ENCODE results near the gene EIPR1.

The EIPR1 gene

DNA sequence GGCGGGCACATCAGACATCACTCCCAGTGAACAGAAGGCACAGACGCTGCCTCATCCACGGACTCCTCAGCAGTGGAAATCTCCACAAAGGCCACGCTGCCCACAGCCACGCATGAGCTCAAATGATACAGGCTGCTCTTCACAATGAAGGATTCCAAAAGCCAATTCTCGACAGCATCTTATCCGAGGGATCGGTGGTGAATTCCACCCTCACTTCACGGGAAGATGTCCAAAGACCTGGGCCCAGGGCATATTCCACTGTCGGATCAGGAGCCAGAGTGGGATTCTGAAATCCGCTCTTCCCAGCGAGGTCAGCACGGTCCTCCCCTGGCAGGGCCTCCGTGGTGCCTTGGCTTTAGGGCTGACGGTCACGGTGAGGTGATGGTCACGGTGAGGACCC, 55.8 kb downstream of the EIPR1 start:
- DNase-seq, result no peak

DNA sequence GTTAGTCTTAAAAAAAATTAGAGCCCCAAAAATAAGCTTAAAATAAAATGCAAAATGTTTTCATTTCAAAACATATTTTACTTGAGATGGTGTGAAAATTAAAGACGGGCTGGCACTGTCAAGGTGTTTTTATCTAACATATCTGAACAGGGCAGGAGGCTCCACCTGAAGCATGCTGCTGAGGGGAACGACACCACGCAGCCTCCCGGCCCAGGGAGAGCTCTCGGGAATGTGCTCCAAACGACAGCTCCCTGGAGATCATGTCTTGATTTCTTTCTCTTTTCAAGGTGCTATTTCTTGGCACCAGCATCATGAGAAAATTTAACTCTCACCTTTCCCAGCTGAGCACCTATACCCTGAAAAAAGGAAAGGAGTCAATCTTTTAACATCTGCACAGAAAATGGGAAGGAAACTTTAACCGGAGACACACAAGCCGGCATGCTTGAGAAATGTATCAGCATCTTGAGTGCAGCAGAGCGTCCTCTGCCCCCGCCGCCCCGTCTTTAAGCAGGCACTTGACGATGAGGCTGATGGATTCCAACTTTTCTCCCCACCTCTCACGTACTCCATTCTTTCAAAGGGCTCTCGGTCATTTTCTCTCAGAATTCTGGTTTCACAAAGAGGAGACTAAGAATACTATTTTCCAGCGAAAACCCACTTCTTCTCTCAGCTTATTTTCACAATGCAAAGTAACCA, 56.6 kb downstream of the EIPR1 start:
- DNase-seq, result no peak

DNA sequence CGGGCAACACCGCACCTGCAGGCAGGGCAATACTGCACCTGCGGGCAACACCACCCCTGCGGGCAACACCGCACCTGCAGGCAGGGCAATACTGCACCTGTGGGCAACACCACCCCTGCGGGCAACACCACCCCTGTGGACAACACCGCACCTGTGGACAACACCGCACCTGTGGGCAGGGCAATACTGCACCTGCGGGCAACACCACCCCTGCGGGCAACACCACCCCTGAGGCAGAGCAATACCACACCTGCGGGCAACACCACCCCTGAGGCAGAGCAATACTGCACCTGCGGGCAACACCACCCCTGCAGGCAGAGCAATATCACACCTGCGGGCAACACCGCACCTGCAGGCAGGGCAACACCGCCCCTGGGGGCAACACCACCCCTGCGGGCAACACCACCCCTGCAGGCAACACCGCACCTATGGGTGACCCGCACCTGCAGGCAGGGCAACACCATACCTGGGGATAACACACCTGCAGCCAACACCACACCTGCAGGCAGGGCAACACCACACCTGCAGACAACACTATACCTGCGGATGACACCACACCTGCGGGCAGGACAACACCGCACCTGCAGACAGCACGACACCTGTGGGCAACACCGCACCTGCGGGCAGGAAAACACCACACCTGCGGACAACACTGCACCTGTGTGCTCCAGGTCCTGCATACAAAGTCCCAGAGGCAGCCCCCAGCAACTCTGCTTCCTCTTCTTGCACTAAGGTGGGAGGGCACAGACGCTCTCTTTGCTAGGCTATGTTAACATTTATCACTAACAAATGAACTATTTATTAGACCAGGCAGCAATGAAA, 57.7 kb downstream of the EIPR1 start:
- DNase-seq, result no peak

DNA sequence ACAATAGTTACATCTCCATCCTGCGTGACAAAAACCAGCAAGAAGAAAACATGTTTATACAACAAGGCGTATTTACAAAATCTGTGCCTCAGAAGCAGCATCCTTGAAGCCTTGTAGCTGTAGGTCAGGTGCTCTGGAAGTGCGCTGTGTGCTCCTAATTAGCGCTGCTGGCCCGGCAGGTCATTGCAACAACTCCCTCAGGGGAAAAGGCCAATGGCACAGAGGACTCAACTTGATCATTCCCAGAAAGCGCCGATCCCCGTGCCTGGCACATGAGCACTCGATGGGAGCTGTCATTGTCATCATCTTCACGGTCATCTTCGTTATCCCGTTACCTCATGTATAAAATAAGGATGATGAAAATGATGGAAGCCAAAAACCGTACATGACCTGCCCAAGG, 58.5 kb downstream of the EIPR1 start:
- DNase-seq, result no peak

DNA sequence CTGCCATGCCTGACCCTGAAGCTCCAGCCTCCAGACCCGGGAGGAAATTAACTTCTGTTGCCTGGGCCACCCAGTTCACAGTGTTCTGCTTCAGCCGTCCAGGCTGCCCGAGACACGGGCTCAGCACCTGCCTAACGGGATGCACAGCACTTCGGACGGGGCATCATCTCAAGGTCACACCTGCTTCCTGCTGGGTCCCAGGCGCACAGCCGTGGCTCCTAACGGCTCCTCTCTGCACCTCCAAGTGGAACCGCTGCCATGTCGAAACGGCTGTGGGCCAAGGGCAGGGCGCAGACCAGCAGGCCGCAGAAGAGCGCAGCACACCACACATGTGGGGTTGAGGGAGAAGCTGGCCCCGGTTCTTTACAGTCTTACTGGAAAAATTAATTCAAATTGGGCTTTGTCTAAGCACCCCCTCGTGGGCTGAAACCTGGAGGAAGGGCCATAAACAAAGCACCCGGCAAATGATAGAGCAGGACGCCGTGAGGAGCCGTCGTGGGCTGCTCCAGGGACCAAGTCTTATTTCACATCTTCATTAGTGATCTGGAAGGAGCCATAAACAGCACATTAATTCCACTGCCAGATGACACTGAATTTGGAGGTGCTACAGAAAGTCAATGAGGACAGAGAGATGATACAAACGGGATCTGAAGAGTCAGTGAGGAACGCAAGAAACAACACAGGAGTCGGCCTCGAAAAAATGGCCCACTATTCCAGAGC, 59.6 kb downstream of the EIPR1 start:
- no peak for DNase-seq

DNA sequence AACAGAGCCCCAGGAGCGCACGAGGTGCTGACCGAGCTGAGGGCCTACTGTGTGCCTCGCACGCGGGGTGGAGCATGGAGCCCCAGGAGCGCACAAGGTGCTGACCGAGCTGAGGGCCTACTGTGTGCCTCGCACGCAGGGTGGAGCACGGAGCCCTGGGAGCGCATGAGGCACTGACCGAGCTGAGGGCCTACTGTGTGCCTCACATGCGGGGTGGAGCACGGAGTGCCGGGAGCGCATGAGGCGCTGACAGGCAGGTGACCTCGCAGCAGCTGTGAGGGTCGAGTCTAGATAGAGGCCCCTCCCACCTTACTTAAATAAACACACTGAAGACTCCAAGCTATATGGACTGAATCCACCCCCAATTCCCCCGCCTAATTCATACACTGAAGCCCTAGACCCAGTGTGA, 60.3 kb downstream of the EIPR1 start:
- no peak for DNase-seq

DNA sequence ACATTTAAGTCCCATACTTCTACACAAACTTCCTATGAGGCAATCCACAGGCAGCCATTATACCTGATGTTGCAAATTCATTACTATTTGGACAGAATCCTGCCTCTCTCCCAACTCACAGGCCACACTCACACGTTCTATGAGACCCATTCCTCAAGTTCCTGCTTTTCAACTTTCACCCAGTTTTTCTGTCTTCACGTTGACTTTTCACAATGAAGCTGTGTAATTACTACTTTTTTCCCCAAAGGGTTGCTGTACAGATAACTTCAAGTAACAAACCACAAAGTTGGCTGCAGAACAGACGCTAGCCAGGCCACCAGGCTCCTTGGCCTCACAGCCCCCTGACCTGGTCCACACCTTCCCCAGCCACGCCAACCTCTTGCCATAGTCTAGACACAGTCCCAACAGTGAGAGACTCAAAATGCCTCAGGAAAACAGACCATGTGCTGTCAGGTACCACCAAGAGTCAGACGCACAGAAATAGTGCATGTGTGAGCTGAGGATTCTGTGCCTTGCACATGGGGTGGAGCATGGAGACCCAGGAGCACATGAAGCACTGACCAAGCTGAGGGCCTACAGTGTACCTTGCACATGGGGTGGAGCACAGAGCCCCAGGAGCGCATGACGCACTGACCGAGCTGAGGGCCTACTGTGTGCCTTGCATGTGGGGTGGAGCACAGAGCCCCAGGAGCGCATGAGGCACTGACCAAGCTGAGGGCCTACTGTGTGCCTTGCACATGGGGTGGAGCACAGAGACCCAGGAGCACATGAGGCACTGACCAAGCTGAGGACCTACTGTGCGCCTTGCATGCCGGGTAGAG, 61.0 kb downstream of the EIPR1 start:
- DNase-seq, result no peak

DNA sequence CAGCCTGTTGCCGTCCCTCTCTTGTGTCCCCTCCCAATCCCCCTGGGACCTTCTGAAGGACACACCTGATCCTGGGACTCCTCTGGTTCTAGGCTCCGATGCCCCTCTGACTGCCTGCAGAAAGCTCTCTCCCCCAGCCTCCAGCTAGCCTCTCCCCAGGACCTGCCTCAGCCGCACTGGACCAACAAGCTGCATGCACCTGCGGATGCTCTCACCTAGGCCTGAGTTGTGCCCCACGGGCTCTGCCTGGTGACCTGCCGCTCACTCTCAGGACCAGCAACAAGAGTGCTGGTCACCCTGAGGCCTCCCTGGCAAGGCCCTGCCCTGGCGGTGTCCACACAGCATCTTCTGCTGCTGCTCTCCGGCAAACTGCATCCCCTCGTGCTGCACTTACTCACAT, 63.0 kb downstream of the EIPR1 start:
- DNase-seq, result no peak

DNA sequence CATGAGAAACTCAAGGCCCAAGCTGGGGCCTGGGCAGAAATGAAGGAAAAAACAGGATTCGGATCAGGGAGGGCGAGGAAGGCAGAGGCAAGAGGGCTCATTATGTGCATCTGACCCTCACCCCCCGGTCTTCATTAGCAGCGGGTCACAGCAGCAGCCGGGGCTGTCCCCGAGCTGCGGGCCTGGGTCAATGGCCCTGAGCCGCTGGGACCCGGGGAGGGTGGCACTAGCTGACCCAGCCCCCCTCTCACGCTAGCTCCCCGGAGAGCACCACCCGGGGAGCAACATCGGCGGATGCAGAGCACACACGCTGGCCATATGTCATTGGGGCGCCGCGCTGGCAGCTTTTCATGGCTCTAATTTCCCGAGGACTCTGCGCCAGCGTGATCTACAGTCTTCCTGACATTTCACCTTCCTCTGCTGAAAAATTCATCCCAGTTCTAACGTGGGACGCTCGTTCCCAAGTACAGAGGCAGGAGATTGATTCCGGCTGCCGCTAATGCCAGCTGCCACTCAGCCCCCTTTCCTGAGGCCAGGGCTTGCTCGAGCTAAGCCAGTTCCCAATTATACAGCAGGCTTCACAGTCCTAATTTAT, 63.7 kb downstream of the EIPR1 start:
- no peak for DNase-seq

DNA sequence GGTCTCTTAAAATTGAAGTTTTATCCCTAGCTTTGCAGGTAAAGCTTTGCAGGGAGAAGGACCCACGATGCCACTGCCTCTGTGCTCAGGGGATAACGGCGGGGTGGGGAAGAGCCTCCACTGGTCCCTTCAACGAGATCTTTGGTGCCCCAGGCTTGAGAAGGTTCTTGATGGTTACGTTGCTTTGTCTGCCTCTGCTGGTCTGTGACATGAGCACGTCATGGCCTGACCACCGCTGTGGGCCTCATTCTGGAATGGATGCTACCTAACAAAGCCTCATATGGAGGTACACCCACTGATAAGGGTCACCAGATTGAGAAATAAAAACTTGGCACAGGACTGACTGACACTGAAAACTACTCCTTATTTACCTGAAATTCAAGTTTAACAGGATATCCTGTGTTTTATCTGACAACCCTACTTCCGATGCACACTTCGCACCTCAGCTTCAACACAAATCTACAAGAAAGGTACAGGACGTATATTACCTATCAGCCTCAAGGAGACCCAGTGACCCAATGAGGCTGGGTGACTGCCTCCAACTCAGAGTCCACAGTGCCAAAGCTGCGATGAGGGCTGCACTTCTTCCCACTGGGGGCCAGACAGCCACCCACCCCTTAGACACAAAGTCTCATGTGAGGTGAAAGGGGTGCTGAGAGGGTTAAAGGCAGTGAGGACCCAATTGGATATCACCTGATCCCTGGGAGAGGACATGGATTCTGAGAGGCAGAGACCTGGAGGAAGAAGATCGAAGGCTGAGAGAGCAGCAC, 64.9 kb downstream of the EIPR1 start:
- no peak for DNase-seq

DNA sequence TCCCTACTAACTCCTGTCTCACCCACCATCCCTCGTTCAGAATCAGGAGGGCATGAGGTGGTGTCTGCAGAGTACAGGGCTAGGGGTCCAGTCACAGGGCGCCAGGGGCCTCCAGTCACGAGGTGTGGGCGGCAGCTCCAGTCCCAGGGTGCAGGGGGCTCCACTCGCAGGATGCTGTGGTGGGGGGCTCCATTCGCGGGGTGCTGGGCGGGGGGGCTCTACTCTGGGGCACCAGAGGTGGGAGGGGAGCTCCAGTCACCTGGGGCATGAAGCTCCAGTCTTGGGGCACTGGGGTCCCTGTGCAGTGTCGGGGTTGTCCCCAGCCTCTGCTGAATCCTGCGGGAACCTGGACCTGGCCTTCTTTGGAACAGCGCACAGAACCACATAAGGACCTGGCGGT, 66.0 kb downstream of the EIPR1 start:
- no peak for DNase-seq

DNA sequence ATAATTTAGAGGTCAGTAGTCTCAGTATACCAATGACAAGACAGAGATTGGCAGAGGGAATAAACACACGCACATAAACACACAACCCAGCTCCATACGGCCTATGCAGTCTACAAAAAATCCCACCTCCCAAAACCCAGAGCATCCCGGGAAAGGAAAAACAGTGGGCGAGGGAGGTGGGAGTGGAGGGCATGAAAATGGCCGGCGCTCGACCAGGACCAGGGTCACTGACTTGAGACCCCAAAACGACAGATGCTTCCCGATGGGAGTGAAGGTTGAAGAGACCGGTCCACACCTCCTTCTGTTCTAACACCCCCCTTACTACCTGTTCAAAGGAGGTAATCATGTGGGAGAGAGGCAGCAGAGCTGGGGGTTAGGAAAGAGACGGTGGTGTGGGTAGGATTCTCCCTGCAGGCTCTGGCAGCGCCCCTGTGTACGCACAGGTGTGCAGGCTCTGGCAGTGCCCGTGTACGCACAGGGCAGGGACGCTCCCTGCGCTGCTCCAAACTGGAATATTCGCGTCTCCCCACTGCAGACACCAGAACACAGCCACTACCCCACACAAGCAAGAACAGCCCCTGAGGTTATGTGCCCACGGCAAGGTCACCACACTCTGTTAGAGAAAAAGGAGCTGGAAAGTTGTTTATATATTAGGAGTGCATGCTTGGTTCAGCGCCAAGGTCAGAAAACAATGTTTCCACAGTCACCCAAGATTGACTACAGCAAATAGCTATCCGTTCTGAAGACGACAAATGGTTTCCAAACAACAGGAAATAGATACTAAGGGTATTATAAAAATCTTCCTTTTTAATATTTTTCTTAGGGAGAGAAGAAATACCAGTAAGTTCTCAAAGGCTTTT, 67.9 kb downstream of the EIPR1 start:
- DNase-seq, result no peak

DNA sequence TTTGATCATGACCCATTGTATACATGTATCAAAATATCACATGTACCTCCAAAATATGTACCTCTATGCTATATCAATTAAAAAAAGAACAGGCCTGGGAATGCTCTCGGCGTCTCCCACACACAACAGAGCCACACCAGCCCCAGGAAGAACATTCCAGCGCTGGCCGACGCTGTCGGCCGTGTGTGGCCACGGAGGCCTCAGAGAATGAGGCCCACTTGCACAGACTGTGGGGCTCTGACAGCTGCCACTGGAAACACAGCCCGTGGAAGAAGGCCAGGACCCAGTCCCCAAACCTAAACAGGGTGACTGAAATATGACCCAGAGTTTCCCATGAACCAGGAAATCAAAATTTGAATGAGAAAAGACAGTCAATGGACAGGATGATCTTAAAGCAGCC, 69.7 kb downstream of the EIPR1 start:
- DNase-seq, result no peak

DNA sequence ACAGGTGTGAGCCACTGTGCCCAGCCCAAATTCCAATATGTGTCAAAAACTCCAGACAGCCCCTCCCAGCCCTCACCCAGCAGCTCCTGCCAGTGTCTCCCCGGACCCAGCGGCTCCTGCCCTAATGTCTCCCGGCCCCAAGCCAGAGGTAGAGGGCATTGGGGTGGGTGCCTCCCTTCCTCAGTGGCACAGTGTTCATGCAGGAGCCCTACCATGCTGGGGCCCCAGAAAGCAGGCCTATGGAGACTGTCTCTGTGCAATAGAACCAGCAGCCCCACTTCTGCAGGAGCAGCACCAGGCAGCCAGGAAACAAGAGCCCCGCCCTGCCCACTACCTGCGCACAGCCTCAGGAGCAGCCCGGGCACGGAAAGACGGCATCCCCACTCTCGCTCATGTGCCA, 70.4 kb downstream of the EIPR1 start:
- no peak for DNase-seq

DNA sequence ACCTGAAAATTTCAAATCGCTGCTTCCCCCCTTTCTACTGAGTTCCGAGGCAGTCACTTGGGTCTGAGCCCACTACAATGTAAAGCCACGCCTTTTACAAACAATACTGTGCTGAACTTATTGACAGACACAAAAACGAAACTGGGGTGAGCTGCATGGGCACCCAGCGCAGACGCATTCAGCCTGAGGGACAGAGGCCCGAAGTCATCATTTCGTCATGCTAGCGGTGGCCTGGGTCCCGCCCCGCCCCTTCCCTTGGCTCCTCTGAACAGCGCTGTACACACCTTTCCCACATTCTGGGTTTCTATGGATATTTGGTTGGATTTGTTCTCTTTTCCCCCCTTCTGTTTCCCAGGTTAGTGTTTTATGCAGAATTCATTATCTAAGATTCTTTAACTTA, 71.7 kb downstream of the EIPR1 start:
- no peak for DNase-seq

DNA sequence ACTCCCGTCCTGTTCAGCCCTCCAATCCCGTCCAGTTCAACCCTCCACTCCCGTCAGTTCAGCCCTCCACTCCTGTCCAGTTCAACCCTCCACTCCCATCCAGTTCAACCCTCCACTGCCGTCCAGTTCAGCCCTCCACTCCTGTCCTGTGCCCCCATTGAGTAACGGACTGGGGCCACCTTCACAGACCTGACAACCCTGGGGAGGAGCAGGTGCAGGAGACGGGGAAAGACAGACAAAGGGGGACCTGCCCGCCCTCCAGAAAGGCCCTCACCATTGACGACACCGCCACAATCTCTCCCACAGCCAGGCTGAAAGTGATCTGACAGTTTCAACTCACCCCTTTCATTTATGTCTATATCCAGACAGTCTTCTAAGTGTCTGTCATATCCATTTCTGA, 72.2 kb downstream of the EIPR1 start:
- no peak for DNase-seq

DNA sequence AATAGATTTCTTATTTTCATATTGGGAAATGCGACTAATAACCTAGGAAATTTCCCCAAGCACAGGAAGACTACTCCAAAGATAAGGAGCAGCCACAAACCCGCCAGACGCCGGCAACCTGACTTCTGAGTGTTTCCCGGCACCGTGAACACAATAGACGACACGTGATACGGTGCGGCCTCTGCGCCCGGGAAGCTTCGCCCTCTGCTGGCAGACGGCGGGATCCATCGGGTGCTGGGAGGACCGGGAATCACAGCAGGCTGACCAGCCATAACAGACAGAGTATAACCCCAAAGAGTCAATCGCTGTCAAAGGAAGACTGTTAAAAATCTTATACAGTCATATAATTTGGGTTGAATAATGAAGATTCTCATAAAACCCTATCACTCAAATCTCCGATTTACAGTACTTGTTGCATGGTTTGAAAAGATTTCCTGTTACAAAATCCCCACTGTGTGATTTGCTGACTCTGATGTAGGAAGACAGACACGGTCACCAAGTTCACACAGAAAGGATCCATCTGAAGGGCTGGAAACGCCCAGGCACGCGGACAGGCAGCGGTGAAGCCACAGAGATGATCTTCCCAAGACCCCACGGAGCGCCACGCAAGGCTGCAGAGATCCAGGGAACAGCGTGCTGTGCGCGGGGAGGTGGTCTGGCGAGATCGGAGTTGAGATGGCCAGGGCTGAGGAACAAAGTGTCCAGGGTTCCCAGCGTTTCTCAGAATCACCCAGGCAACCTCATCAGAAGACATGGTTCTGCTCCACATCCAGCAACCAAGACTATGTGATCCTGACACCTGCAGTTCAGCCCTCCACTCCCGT, 73.8 kb downstream of the EIPR1 start:
- DNase-seq, result peak; percentile 72

DNA sequence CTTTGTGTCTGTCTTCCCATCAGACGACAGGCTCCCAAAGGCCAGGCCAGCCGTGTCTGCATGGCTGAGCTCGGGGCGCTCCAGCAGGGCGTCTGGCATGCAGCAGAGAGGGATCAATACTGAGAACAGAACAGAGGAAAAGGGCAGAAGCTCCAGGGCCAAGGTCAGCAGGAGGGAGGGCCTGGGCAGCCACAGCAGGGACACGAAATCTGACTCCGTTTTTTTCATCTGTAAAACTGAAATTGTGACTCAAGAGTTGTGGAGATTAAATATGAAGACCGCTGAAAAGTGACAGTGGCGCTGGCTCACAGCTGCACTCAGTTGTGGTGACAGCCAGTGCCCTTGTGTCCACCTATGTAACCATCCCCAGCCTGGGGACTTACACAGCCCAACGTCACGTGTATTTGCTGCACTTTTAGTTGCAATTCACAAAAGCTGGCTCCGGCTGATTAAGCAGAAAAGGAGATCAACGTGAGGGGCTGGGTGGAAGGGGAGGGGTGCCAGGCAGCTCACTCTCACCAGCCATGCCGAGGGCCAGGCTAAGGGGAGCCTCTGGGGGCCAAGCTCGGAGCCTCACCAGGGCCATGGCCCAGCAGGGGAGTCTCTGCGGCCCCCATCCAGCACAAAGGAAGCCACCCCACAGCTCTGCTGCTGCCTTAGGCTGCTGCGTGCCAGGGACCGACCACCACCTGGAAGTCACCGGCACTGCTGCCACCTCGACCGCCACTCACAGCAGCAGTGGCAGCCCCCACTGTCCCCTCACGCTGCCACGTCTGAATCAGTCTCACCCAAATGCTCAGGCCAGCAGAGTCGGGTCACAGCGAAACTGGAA, 74.7 kb downstream of the EIPR1 start:
- DNase-seq, result no peak

DNA sequence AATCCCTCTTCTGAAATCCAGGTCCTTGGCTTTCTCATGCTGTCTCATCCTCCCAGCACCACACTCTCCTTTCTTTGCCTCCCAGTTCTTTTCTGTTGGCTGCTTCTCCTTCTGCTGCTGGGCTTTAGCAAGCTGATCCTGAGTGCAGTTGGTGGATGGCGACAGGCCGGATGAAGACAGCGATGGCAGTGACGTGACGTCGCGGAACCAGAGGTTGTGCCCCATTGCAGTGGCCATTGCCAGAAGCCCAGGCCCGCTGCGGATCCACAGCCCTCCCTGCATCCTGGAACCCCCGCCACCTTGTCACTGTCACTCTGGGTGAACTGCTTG, 75.2 kb downstream of the EIPR1 start:
- DNase-seq, result no peak

All from NCI-H2227 treated with DMSO at 0.1 percent for 48 hours (cell line).